HG03135 (cell line): ENCODE measurements around the gene PLCG1.

Experiments
- ATAC-seq: cut with Tn5 transposase; IDR thresholded peaks from one replicate; pipeline ENCODE4 v1.9.1; 2021; ENCODE audit warnings: mild to moderate bottlenecking, moderate library complexity; ENCODE audit not compliant: unreplicated experiment

Gene PLCG1

DNA sequence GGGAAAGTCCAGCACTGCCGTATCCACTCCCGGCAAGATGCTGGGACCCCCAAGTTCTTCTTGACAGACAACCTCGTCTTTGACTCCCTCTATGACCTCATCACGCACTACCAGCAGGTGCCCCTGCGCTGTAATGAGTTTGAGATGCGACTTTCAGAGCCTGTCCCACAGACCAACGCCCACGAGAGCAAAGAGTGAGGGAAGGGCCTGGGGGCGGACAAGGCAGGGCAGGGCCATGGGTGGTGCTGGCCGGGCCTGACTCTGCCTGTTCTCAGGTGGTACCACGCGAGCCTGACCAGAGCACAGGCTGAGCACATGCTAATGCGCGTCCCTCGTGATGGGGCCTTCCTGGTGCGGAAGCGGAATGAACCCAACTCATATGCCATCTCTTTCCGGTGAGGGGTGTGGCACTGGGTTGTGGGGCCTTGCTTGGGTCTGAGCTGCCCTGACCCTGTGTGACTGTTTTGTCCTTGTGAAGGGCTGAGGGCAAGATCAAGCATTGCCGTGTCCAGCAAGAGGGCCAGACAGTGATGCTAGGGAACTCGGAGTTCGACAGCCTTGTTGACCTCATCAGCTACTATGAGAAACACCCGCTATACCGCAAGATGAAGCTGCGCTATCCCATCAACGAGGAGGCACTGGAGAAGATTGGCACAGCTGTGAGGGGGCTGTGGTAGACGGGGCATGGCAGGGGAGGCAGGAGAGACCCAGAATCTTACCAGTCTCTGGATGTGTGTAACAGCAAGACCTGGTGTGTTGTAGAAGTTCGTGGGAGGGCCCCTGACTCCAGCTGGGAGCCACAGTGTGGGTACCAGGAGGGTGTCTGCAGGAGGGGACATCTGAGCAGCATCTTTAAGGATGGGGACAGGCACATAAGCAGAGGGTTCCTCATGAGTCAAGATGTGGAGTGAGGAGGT lies 29.1 kb downstream of the PLCG1 start:
- no peak for ATAC-seq

DNA sequence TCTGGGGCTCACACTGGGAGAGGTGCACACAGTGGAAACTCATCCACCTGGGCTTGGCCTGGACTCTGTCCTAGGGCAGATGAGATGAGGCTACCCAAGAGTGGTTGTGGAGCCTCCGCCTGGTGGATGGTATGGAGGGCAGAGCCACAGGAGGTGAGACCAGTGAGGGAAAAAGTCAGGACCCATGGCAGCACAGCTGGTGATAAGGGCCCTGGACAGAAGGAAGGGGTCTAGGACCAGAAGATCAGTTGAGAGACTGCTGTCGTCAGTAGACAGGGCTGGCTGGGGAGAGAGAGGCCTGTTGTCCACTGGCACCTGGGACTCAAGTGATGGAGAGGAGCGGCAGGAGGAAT lies 29.8 kb downstream of the PLCG1 start:
- ATAC-seq, result no peak

GRCh38 chr20:41167481-41168253 lies 30.3 kb downstream of the PLCG1 start:
- no peak for ATAC-seq

DNA sequence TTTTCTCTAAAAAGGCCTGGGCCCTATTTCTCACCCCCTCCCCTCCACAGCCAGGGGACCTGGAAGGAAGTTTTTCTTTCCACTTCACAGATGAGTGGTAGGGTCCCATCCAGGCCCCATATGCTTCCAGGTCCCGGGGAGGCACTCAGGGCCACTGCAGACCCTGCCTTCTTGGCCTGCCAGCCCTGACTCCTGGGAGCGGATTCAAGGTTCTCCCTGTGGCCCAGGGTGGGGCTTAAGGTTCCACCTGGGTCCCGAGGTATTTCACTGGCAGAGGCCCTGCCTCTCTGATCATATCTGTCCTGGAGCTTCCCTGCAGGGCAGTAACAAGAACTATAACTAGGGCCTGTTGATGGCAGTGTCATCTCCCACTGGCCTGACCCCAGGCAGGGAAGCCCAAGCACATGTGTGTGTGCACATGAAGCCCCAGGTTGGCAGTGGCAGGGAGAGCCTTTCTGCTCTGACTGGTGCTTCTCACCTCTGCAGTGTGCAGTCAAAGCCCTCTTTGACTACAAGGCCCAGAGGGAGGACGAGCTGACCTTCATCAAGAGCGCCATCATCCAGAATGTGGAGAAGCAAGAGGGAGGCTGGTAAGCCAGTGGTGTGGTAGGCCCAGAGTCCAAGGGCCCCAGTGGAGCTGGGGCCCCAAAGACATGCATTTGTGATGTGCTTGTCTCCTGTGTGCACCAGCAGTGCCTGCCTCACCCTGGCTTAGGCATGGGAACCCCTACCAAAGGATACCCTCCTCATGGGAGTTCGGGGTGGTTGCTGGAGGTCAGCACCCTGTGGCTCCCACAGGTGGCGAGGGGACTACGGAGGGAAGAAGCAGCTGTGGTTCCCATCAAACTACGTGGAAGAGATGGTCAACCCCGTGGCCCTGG lies 31.2 kb downstream of the PLCG1 start:
- no peak for ATAC-seq

DNA sequence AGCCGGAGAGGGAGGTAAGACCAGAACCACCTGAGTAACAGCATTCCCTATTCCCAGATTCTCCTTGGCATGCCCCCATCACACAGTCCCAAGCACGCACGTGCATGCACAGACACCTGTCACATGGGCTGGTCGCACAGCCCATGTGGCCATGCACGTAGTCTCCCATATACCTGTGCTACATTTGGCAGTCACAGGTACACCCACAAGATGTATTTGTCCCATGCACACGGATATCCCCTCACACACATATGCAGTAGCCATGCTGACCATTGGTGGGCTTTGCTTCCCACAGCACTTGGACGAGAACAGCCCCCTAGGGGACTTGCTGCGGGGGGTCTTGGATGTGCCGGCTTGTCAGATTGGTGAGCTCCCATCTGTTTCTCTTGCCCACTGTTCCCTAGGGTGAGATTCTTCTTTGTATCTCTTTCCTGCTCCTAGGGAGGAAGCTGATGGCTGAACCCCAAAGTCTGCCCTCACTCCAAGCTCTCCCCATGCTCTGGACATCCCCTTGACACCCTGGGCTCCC lies 31.9 kb downstream of the PLCG1 start:
- no peak for ATAC-seq

GRCh38 chr20:41169791-41170351 lies 32.5 kb downstream of the PLCG1 start:
- no peak for ATAC-seq

DNA sequence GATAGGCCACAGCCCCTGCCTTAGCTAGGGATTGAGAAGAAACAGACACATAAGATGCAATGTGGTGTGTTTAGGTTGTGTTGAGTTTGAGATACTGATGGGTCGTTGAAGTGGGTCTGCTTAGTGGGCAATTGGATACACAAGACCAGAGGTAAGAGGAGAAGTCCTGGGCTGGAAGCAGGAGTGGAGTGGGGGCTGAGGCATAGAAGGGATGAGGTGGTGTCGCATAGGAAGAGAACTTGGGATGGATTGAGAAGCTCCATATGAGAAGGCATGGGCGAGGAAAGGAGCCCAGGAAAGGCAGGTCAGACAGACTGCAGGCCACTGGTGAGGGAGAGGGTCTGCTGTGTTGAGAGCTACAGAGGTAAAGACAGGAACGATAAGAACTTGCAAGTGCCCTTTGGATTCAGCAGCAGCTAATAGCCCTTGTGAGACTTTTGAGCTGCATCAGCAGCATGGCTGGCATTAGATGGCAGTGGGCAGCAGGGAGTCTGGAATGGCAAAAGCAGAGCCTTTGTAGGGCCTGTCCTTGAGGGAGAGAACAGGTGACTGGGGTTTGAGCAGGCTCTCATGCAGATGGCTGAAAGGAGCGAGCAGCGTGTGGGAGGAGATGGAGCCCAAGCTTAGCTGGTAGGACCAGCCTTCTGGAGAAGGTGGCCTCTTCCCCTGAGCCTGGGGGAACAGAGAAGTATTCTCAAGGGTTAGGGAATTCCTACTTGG lies 33.2 kb downstream of the PLCG1 start:
- ATAC-seq, result no peak

DNA sequence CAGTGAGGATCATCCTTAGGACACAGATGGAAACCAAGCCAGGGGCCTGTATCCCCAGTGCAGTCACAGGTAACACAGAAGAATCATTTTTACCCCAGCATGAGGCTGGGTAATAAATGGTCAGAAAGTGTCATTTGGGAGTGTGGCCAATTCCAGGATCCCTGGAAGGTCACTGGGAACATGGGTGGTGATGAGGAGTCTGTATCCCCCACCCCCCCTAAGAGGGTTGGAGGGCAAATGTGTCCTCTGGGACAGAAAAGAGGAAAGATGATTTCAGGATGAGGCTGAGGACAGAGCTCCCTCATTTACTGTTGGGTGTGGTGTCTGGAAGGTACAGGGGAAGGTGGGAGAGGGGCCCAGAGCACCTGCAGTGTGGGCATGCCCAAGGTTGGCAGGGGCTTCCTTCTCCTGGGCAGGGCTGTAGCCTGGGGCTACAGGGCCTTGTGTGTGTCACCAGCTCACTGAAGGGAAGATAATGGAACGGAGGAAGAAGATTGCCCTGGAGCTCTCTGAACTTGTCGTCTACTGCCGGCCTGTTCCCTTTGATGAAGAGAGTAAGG lies 34.5 kb downstream of the PLCG1 start:
- no peak for ATAC-seq

DNA sequence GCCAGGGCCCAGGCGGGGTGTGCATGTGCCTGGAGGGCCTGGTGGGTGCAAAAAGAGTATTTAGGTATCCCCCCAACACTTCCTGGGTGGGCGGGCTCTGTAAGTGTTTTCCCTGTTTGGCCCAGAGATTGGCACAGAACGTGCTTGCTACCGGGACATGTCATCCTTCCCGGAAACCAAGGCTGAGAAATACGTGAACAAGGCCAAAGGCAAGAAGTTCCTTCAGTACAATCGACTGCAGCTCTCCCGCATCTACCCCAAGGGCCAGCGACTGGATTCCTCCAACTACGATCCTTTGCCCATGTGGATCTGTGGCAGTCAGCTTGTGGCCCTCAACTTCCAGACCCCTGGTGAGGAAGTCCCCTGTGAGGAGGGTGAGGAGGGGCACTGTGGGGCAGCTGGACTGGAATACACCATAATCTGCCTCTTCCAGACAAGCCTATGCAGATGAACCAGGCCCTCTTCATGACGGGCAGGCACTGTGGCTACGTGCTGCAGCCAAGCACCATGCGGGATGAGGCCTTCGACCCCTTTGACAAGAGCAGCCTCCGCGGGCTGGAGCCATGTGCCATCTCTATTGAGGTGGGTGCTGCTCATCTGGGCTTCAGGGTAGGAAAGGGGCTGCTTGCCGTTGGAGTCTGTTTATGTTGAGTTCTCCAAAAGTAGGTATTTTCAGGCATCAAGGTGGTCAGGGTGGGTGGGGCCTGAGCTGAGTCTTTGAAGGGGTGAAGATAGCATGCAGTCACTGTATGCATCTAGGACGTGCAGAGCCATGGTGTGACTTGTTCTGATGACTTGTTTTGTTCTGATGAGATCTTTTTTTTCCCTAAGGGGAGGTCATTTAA lies 35.2 kb downstream of the PLCG1 start:
- no peak for ATAC-seq

GRCh38 chr20:41173161-41173721 lies 35.9 kb downstream of the PLCG1 start:
- no peak for ATAC-seq

DNA sequence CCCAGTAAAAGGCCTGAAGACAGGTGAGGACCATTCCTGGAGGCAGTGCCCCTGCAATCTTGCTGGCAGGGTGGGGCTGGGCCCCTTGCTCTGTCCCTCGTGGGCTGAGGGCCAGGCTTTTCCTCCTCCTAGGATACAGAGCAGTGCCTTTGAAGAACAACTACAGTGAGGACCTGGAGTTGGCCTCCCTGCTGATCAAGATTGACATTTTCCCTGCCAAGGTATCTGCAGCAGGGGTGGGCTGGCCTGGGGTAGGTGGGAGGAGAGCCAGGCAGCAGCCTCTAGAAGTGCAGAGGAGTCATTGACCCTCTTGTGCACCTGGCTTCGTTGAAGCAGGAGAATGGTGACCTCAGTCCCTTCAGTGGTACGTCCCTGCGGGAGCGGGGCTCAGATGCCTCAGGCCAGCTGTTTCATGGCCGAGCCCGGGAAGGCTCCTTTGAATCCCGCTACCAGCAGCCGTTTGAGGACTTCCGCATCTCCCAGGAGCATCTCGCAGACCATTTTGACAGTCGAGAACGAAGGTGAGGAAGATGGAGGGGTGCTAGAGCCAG lies 36.5 kb downstream of the PLCG1 start:
- ATAC-seq, result no peak

GRCh38 chr20:41174373-41174772 lies 37.0 kb downstream of the PLCG1 start:
- ATAC-seq, result no peak

DNA sequence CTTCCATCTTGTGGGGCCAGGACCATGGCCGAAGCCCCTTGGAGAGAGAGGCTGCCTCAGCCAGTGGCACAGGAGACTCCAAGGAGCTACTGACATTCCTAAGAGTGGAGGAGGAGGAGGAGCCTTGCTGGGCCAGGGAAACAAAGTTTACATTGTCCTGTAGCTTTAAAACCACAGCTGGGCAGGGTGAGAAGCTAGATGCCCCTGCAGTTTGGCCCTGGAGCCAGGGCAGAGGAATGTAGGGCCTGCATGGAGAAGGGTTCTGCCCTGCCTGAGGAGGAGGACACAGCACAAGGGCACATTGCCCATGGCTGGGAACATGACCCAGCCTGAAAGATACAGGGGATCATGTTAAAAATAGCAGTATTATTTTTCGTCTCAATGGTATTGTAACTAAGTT lies 37.4 kb downstream of the PLCG1 start:
- no peak for ATAC-seq

DNA sequence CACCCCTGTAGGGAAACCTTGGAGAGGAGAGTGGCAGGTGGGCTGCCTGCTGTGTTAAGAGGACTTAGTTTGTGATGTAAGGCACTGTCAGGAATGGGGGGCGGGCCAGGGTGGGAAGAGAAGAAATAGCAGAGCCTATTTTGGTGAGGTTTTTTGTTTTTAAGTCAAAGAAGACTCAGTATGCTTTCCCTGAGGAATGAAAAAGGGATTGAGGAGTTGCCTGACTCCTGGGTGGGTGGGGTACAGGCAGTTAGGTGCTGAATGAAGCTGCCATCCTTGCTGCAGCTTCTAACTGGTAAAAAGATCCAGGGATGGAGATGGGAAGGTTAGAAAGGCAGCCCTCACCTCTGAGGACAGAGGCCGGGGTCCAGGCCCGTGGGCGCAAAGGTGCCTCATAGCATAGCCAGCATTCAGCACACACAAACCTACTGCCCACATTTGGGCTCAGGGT lies 37.9 kb downstream of the PLCG1 start:
- no peak for ATAC-seq

DNA sequence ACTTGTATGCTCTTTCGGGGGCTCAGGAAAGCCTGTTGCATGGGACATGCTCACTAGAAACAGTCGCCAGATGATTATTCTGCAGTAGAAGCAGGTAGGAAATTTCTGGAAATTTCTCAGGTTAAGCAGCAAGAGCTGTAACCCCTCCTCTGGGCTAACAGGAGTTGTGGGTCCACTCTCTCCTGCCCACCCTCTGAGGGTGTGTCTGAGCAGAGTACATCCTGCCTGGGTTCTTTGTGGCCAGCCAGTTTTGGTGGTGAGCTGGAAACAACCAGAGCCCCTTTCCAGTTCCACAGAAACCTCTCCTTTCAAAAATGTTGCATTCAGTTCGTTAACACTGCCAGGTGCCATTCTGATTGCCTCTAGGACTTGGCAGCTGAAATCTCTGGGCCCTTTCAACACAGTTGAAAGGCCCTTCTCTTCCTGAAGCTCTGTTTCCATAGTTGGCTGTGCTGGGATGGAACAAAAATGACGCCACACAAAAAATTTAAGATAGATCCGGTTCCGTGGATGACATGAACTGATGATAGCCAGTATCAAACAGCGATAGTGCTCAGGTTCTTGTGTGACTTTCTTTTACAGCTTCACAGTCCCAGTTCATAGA lies 38.5 kb downstream of the PLCG1 start:
- ATAC-seq, result no peak

GRCh38 chr20:41176711-41177552 lies 39.6 kb downstream of the PLCG1 start:
- ATAC-seq, result no peak

DNA sequence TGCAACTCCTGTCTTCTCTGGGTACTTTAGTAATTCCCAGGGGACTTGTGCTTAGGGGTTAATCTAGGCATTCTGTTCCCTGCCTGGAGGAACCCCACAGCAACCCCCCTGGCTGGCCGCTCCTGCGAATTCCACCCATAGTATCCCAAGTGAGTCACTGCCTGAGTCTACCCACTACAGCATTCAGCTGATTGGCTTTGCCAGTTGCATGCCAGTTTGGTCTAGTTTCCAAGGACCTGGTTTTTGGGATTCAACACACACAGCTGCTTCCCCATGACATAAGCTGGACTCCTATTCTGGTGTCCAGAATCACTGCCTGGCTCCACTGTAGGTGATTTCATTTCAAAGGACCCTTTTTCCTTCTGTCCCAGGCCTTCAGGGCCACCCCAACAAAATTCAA lies 40.3 kb downstream of the PLCG1 start:
- no peak for ATAC-seq
